Glutamatergic neuron (in vitro differentiated cells): ENCODE data around the gene DCXR. TPM values are rescaled to one million over a fixed set of nuclear protein-coding genes. Genes with fewer than 3 reads are reported as not detected.

Experiments used
- DNase-seq: peaks from one replicate; pipeline ENCODE4 v3.0.0; 2022
- H3K27ac Mint-ChIP-seq: one replicate; pipeline ENCODE4 v1.8.0; 2020; ENCODE audit warnings: mild to moderate bottlenecking, mixed read lengths, inconsistent platforms; ENCODE audit not compliant: unreplicated experiment
- H3K27me3 Mint-ChIP-seq: one replicate; pipeline ENCODE4 v1.8.0; 2020; ENCODE audit warnings: mild to moderate bottlenecking, moderate library complexity, mixed read lengths, inconsistent platforms; ENCODE audit not compliant: unreplicated experiment
- H3K36me3 Mint-ChIP-seq: one replicate; pipeline ENCODE4 v1.8.0; 2020; ENCODE audit warnings: mild to moderate bottlenecking, mixed read lengths, inconsistent platforms; ENCODE audit not compliant: unreplicated experiment
- H3K4me1 Mint-ChIP-seq: one replicate; pipeline ENCODE4 v1.8.0; 2020; ENCODE audit warnings: mild to moderate bottlenecking, low read depth, mixed read lengths, inconsistent platforms; ENCODE audit not compliant: unreplicated experiment
- H3K4me3 Mint-ChIP-seq: one replicate; pipeline ENCODE4 v1.8.0; 2020; ENCODE audit warnings: mild to moderate bottlenecking, mixed read lengths, inconsistent platforms; ENCODE audit not compliant: unreplicated experiment
- H3K9me3 Mint-ChIP-seq: one replicate; pipeline ENCODE4 v1.8.0; 2020; ENCODE audit warnings: mild to moderate bottlenecking, moderate library complexity, mixed read lengths, inconsistent platforms; ENCODE audit not compliant: unreplicated experiment
- CTCF ChIP-seq: fragments of 200-600 bp; sonication (generic); IDR thresholded peaks from one replicate; pipeline ENCODE4 v1.5.0; 2021; ENCODE audit not compliant: partially characterized antibody, unreplicated experiment
- total RNA-seq: library from RNA; stranded (reverse); fragmentation: NEBNext Ultra II Directional; extraction: Animal tissue kit (Norgen Biotek cat#: 25700); gene quantifications from one replicate; pipeline ENCODE4 v1.2.1, GENCODE V29; 2021; ENCODE audit not compliant: unreplicated experiment

The DCXR gene
- total RNA-seq, 1 donor from 2014 or later, result 89.5 TPM

GRCh38 chr17:81996757-81997441, 40.6 kb downstream of the DCXR start:
- H3K27me3 Mint-ChIP-seq, result peaks cover 2% of the 10 kb centered on the region
- peaks cover 17% of the 10 kb centered on the region for H3K4me1 Mint-ChIP-seq

DNA sequence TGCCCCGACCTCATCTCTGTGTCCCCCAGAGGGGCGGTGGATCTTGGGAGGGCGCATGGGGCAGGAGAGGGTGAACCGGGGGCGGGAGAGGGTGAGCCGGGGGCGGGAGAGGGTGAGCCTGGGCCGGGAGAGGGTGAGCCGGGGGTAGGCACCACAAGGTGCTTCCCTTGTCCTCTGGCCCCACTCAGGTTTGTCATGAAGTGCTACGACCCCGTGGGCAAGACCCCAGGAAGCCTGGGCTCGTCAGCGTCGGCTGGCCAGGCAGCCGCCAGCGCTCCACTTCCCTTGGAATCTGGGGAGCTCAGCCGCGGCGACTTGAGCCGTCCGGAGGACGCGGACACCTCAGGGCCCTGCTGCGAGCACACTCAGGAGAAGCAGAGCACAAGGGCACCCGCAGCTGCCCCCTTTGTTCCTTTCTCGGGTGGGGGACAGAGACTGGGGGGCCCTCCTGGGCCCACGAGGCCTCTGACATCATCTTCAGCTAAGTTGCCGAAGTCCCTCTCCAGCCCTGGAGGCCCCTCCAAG, 41.2 kb downstream of the DCXR start:
- peaks cover 2% of the 10 kb centered on the region for H3K27me3 Mint-ChIP-seq
- H3K4me3 Mint-ChIP-seq, result no peak overlapping the region
- H3K9me3 Mint-ChIP-seq, result peaks cover 5% of the 10 kb centered on the region
- peaks cover 16% of the 10 kb centered on the region for H3K4me1 Mint-ChIP-seq
- no peak for DNase-seq
- no peak overlapping the region for H3K27ac Mint-ChIP-seq
- no peak for TF ChIP-seq CTCF
- H3K36me3 Mint-ChIP-seq, result no peaks in the 10 kb centered on the region

More at GRCh38 chr17:81996757-81997441, 40.6 kb downstream of the DCXR start:
- peaks cover 5% of the 10 kb centered on the region for H3K9me3 Mint-ChIP-seq
- no peak for DNase-seq
- no peak for TF ChIP-seq CTCF
- no peak overlapping the region for H3K4me3 Mint-ChIP-seq
- no peak overlapping the region for H3K27ac Mint-ChIP-seq
- no peaks in the 10 kb centered on the region for H3K36me3 Mint-ChIP-seq

DNA sequence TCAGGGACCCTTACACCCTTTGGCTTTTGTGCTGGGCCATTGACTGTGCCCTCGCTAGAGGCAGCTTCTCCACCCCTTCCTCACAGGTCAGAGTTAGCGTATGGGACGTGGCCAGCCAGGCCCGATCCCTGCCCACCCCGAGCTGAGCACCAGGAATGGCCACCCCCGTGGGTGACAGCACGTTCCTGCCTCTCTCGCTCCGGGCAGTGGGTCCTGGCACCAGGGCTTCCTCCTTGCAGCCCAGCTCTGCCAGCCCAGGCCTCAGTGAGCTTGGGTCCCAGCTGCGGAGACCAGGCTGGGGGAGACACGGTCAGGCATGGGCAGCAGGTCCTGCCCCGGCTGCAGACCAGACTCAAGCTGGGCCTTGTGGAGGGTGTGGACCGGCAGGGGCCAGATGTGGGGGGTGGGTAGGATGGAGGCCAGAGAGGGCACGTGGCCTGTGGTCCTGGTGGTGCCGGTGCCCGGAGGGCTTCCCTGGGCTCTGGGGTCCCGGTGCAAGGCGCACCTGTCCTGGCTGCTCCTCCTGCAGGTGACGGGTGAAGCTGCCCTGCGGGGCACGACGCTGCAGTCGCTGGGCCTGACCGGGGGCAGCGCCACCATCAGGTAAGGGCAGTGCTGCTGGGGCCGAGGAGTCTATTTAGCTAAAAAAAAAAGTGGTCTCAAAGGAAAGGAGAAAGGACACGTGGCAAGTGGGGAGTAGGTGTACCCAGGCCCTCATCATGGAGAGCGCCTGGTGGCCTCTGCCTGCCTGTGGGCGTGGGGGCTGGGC, 41.9 kb downstream of the DCXR start:
- no peak for DNase-seq
- TF ChIP-seq CTCF, result no peak
- Mint-ChIP-seq H3K9me3 (peaks cover 7% of the 10 kb centered on the region), H3K27ac (no peak overlapping the region), H3K4me1 (peaks cover 17% of the 10 kb centered on the region), H3K27me3 (peaks cover 5% of the 10 kb centered on the region), H3K4me3 (no peak overlapping the region), H3K36me3 (peaks cover 2% of the 10 kb centered on the region)

DNA sequence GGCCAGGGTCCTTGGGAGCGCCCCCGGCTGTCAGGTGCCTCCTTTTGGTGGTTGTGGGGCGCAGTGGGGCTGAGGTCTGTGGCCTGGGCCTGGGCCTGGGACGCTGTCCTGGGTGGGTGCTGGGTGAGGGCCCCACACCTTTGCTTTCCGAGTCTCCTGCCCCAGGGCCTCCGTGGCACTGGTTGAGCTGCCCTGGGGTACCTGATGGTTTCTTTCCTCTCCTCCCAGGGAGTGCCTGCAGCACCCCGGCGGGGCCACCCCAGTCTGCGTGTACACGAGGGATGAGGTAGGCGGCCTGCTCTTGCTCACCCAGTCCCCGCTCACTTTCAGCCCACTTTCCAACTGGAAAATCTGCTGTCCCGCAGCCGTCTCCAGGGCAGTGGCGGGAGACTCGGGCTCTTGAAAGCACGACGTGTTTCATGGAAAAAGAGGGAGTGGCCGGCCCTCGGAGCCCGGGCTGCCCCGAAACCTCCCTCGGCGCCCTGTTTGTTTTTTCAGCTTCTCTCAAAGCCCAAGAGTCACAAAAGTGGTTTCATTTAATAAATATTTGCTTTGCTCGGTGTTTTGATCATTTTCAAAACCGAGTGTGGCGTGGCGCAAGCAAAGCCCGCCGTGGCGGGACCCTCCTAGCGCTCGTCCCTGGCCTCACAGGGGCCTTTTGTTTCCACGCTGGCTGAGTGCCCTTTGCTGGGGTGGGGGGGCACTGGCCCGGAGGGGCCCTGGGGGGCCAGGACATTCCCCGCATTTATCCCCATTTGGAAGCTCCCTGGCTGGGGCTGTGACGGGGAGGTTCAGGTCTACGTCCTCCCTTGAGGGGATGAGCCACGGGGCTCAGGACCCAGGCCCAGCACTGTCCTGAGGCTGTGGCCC, 42.7 kb downstream of the DCXR start:
- no peak overlapping the region for H3K4me3 Mint-ChIP-seq
- H3K9me3 Mint-ChIP-seq, result peaks cover 10% of the 10 kb centered on the region
- peaks cover 16% of the 10 kb centered on the region for H3K4me1 Mint-ChIP-seq
- TF ChIP-seq CTCF, result no peak
- no peak overlapping the region for H3K27ac Mint-ChIP-seq
- H3K27me3 Mint-ChIP-seq, result peaks cover 5% of the 10 kb centered on the region
- peak; percentile 8 for DNase-seq
- peaks cover 5% of the 10 kb centered on the region for H3K36me3 Mint-ChIP-seq
